ENCODE results near the gene RIPOR3.
"Not testable (repeated sequence)": the region's sequence is repeated elsewhere in the genome, so short reads cannot be mapped to it uniquely, and the experiment has no call there.

Gene RIPOR3

DNA sequence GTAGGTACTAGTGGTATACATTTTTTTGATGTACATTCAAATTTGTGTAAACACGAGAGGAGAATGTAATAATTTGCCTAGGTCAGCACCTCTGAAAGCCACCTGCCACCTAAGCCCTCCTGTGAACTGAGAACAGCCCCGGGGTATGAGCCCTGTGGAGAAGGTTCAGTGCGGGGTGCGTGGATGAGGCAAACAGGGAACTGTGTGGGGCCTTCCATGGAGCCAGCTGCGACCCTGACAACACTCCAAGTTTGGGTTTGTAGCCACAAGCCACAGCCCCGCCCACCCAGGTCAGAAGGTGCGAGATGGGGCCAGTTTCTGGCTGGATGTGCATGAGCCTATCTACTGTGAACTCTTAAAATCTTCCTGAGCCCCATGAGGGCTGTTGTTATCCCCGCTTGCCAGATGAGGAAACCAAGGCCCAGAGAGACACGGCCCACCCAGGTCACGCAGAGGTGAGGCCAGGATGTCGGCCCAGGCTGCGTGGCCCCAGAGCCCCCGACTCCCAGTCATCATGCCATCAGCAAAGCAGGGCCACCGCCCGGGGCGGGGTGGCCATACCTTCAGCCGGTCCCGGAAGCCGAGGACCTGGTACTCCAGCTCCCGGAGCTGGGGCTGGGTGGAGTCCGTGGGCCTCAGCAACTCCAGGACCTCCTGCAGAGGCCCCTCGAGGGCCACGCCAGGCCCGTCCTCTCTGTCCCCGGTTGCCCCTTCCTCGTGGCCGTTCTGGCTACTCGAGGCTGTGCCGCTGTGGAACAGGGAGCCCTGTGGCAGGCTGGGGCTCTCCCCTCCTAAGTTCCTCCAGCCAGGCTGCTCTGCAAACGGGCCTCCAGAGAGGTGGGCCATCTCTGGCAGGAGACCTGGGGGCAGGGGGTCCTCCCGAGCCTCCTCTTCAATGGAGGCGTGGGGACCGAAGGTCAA, 89.6 kb downstream of the RIPOR3 start:
- no peak overlapping the region for H3K4me3 ChIP-seq (ENCODE audit: low read length)
- no peak for DNase-seq (ENCODE audit: low read depth, low spot score)

DNA sequence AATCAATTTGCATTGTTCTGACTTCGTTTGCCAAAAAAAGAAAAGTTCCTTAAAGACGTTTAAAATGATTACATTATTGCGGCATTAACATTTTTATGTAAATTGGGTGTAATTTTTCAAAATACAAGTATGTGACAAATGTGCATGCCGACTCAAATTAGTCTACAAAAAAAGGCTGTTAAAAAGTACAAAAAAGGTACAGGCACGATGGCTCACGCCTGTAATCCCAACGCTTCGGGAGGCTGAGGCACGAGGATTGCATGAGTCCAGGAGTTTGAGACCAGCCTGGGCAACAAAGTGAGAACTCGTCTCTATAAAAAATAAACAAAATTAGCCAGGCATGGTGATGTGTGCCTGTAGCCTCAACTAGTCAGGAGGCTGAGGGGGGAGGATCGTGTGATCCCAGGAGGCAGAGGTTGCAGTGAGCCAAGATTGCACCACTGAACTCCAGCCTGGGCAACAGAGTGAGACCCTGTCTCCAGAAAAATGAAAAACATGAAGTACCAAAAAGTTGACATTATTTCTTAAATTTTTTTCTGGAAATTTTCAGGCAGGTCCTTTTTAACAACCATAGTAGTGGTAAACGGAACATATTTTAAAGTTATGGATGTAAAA, 91.0 kb downstream of the RIPOR3 start:
- no peak overlapping the region for H3K4me3 ChIP-seq (ENCODE audit: low read length)
- DNase-seq (ENCODE audit: low read depth, low spot score): no peak

DNA sequence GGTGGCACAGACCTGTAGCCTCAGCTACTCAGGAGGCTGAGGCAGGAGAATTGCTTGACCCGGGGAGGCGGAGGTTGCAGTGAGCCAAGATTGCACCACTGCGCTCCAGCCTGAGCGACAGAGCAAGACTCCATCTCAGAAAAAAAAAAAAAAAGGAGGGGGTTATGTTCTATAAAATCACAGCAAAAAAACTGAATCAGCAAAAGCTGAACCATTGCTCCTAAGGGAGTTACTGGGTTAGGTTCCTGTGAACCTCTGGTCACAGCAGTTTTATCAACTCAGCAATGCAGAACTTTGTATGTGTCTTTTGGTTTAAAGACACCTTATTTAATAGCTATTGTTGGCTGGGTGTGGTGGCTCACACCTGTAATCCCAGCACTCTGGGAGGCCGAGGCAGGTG, 92.6 kb downstream of the RIPOR3 start:
- not testable (repeated sequence) for DNase-seq (ENCODE audit: low read depth, low spot score); H3K4me3 ChIP-seq (ENCODE audit: low read length)

DNA sequence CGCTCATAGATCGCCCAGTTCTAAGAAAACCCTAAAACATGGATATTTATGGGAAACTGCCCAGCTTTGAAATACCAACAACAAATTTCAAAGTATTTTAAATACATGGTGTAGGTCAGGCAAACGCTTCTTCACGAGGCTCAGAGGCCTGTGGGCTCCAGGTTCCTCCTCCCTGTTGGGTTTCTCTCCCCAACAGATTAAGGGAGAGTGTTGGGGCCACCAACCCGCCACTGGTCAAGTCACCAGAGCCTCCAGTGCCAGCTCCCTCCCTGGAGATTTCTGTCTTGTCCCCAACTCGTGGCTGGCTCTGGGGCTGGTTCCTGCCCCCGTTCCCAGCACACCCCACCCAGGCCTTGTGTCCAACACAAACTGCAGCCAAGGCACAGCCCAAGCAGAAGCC, 93.3 kb downstream of the RIPOR3 start:
- no peak for DNase-seq (ENCODE audit: low read depth, low spot score)
- no peak overlapping the region for H3K4me3 ChIP-seq (ENCODE audit: low read length)

GRCh38 chr20:50597406-50597969, 93.9 kb downstream of the RIPOR3 start:
- no peak for DNase-seq (ENCODE audit: low read depth, low spot score)

GRCh38 chr20:50596694-50597021, 94.7 kb downstream of the RIPOR3 start:
- DNase-seq (ENCODE audit: low read depth, low spot score): no peak
- H3K4me3 ChIP-seq (ENCODE audit: low read length): no peak overlapping the region

More at GRCh38 chr20:50597406-50597969, 93.9 kb downstream of the RIPOR3 start:
- no peak overlapping the region for H3K4me3 ChIP-seq (ENCODE audit: low read length)

DNA sequence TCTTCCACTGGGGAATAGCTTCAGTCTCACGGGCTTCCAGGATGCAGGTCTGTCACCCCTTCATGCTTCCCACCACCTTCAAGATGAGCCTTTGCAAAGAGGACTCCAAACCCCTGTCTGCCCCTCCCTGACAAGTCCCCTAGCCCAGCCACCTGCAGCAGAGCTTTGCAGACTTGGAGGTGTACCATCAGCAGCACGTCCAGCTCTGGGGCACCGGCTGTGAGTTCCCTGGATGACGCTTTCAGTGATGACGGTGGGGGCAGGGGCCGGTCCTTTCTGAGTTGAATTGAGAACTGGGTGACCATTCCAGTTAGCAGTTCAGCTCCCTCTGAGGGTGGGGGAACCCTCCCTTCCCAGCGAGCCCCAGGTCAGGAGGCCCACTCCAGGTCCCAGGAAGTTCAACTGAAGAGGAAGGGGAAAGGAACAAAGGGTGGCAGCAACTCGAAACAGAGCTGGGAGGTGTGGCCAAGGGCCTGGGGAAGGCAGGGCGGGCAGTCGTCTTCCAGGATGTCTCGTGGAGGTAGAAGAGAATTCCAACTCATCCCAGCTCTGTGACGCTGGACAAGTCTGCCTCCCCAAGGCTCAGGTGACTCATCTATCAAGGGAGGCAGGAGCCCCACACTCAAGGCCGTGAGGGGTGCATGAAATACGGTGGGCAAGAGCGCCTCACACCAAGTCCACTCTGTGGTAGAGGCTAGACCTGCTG, 95.2 kb downstream of the RIPOR3 start:
- DNase-seq (ENCODE audit: low read depth, low spot score): no peak
- no peak overlapping the region for H3K4me3 ChIP-seq (ENCODE audit: low read length)

- no peak for DNase-seq (ENCODE audit: low read depth, low spot score)
- H3K4me3 ChIP-seq (ENCODE audit: low read length): no peak overlapping the region
Measured at GRCh38 chr20:50595433-50595895, 95.9 kb downstream of the RIPOR3 start.

DNA sequence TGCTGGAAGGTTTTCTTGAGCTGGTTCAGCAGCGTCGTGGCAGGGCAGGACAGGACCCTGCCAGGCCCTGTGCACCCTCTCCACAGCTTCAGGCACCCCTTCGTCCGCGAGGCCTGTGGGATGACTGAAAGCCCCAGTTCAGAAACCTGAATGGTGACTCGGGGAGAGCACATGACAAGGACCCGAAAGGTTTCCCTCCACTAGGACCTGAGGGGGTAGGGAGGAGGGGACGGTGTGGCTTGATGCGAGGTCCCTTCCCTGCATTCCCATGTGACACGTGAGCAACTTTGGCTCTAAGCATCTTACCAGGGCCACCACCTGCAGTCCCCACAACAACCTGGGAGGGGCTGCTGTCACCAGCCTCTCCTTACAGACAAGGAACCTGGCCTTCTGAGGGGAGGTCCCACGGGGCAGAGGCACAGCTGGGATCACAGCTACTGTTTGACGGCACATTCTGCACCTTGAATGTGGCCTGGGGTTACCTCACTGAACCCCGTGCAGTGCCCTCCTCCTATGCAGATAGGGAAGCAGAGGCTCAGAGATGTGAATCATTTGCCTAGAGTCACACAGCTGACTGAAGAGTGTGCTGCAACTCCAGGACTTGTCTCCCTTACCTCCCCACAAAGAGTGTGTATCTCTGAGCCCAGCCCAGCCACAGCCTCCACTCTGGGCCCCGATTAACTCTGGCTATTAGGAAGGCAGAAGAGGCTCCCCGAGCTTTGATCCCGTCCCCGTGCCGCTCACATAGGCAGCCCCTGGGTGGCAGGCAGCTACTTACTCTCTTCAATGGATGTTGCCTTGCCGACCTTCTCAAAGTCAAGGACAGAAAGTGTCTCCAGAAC, 96.5 kb downstream of the RIPOR3 start:
- DNase-seq (ENCODE audit: low read depth, low spot score): peak; percentile 22
- no peak overlapping the region for H3K4me3 ChIP-seq (ENCODE audit: low read length)

GRCh38 chr20:50594231-50594590, 97.1 kb downstream of the RIPOR3 start:
- no peak overlapping the region for H3K4me3 ChIP-seq (ENCODE audit: low read length)
- DNase-seq (ENCODE audit: low read depth, low spot score): no peak

GRCh38 chr20:50593005-50593335, 98.4 kb downstream of the RIPOR3 start:
- H3K4me3 ChIP-seq (ENCODE audit: low read length): no peak overlapping the region
- DNase-seq (ENCODE audit: low read depth, low spot score): no peak

GRCh38 chr20:50592282-50593004, 98.9 kb downstream of the RIPOR3 start:
- no peak for DNase-seq (ENCODE audit: low read depth, low spot score)
- H3K4me3 ChIP-seq (ENCODE audit: low read length): no peak overlapping the region

DNA sequence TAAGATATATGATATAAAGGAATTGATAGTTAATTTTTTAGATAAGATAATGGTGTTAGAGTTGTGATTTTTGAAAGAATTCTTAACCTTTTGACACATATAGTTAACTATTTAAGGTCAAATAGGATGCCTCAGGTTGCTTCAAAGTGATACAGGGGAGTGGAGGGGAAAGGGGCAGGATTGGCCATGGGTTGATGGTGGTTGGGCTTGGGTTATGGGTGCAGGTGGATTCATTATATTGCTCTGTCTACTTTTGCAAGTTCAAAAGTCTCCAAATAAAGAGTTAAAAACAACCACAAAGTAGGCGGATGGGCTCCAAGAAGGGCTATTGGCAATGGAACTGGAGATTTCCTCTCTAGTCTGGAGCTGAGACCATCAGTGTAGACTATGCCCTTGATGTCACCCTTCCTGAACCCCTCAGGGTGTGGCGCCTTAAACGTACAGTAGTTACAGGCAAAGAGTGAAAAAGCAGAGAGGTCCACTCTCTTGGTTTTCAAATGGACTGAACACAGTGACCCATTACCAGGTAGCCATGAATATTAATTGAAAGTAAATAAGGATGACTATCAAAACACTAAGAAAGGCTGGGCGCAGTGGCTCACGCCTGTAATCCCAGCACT, 100.0 kb downstream of the RIPOR3 start:
- no peak for DNase-seq (ENCODE audit: low read depth, low spot score)
- no peak overlapping the region for H3K4me3 ChIP-seq (ENCODE audit: low read length)

DNA sequence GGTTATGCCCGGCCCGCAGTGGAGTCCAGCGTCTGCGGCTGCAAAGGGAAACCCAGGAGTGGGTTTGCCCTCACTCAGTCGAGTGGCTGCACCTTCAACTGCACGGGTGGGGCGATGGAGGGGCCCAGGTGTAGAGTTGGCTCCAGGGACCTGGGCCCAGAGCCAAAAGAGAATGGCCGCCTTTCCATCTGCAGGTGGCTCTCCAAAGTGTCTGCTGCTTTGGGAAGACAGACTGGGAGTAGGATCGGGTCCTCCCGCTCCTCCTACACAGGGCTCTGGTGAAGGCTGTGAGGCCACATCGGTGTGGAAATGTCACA, 101.0 kb downstream of the RIPOR3 start:
- no peak for DNase-seq (ENCODE audit: low read depth, low spot score)
- no peak overlapping the region for H3K4me3 ChIP-seq (ENCODE audit: low read length)

DNA sequence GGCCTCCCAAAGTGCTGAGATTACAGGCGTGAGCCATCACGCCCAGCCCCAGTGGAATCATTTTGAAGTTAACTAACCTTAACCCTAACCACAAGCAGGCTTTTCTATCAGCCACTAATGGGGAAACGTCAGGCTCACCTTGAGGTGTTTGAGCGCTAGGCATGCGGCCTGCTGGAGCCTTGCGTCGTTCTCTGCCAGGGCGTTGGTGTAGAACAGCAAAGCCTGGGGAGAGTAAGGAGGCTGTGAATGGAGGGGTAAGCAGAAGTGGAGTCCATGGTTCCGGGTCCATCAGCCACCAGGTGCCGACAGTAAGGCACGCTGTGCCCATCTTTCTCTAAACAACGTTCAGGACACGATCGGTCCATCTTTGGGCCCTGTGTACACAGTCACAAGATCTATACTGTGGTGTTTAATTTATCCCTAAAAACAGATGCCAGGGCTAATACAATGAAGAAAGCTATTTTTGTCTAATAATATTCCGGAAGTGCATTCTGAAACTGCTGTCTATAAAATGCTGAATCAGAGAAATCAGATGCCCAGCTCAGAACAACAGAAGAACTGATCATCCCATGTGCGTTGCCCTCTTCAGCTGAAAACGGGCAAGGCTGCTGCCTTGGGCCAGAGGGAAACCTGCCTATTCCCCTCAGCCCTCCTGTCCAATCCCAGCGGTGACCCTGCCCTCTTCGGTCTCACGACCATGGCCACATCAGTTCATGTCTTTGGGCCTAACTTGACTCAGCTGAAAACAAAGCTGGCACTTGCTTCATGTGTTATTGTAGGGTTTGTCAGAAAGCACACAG, 101.6 kb downstream of the RIPOR3 start:
- no peak overlapping the region for H3K4me3 ChIP-seq (ENCODE audit: low read length)
- no peak for DNase-seq (ENCODE audit: low read depth, low spot score)

DNA sequence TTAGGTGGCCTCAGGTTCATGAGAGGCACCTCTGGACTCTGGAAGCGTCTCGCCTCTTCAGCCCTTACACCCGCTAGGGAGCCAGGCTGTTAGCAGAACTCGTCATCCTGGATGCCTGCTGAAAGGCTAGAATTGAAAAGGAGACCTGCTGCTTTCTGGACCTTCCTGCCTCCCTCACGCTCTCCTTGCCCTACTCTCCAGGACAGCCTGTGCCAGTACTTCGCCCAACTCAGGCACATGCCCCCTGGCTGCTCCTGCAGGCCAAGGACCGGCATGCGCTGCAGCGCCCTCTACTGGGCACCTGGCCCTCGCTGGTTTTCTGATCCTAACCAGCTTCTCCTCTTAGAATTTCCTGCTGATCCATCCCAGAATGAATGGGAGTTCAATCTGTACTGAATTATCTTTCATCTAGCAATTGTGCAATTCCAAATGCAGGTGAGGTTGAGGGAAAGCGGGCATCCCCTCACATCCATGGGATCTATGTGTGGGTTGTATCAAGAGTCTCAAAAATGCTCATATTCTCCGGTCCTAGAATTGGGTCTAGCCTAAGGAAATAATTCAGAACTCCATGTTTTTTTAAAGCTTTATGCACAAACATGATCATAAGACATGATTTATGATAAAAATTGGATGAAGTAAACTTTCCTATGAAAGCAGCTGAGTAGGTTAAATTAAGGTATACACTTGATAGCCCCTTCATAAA, 103.2 kb downstream of the RIPOR3 start:
- H3K4me3 ChIP-seq (ENCODE audit: low read length): no peak overlapping the region
- peak; percentile 46 for DNase-seq (ENCODE audit: low read depth, low spot score)

All from Jurkat, Clone E6-1 (cell line).